Mesodermal cell (in vitro differentiated cells): ENCODE results near the gene MTG1.
"Not testable (repeated sequence)": the region's sequence is repeated elsewhere in the genome, so short reads cannot be mapped to it uniquely, and the experiment has no call there.

Source experiments
- H3K27ac ChIP-seq: 2 replicates; pipeline ENCODE4 v1.7.0; 2013; ENCODE audit warnings: mild to moderate bottlenecking, low read depth, low read length, moderate library complexity; ENCODE audit not compliant: severe bottlenecking
- H3K36me3 ChIP-seq: 2 replicates; pipeline ENCODE4 v1.7.1; 2013; ENCODE audit warnings: mild to moderate bottlenecking, low read length, moderate library complexity; ENCODE audit not compliant: control insufficient read depth, insufficient read depth
- H3K4me1 ChIP-seq: one replicate; pipeline ENCODE4 v1.7.1; 2013; ENCODE audit warnings: mild to moderate bottlenecking, low read length; ENCODE audit not compliant: insufficient read depth, control insufficient read depth, poor library complexity, severe bottlenecking
- H3K4me3 ChIP-seq: 2 replicates; pipeline ENCODE4 v1.7.0; 2013; ENCODE audit warnings: low read length, control low read depth, mild to moderate bottlenecking; ENCODE audit not compliant: insufficient read depth, poor library complexity, severe bottlenecking; ENCODE audit errors: extremely low read depth
- H3K9me3 ChIP-seq: 2 replicates; pipeline ENCODE4 v1.7.1; 2013; ENCODE audit warnings: mild to moderate bottlenecking, low read length, moderate library complexity; ENCODE audit not compliant: control insufficient read depth
- WGBS, 2 experiments: methylation state at CpG; one replicate each; pipeline ENCODE4 v1.1.5; 2013; ENCODE audit warnings: missing lambda C conversion rate in 2 of 2; ENCODE audit not compliant: insufficient coverage in 2 of 2; 5-methylcytosine and 5-hydroxymethylcytosine counted together

MTG1 gene

DNA sequence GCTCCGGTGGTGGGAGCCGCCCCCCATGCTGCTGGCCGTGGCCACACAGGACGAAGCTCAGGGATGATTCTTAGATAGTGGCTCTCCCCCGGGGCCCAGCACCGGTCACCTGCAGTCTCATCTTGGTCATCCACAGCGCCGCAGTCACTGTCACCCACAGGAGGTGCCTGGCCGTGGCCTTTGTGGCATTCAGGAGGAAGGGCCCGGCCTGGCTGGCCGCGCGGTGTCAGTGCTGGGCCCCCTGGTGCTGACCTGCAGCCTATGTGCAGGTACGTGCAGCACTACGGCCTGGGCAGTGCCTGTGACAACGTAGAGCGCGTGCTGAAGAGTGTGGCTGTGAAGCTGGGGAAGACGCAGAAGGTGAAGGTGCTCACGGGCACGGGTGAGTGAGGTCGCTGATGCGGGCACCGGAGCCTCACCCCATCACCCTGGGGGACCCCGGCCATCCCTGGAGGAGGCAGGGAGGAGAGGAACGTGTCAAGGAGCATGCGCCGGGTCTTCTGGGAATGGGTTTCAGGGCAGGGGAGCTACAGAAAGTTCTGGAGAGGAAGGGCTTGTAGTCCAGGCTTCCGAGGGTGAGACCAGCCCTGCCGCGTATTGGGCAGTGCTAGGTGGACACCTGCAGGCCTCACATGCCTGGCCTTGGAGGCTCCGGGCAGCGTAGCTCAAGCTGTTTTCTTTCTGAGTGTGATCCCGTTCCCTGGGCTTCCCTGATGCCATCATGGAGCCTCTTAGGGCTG is 25.4 kb downstream of the MTG1 start:
- 93 to 96% methylated on average over 32 to 33 of the region's 34 CpGs for WGBS, 2 experiments

DNA sequence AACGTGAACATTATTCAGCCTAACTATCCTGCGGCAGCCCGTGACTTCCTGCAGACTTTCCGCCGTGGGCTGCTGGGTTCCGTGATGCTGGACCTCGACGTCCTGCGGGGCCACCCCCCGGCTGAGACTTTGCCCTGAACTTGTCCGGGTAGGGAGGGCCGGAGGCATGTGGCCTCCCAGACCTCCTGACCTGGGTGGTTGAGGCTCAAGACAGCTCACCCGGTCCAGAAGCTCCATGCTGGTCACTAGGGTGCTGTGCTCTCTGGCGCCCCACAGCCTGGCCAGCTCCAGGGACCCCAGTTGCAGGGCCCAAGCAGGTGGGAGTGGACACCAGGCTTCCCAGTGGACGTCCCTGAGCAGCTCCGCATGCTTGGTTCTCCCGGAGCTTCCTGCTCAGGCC is 26.1 kb downstream of the MTG1 start:
- Histone ChIP-seq H3K4me3 (no peak overlapping the region), H3K9me3 (peaks cover 3% of the 10 kb centered on the region)
- WGBS, 2 experiments = 97 to 98% methylated on average over 14 to 16 of the region's 17 CpGs

More for the DNA sequence above, 25.4 kb downstream of the MTG1 start:
- Histone ChIP-seq H3K4me3 (no peak overlapping the region), H3K27ac (no peak overlapping the region), H3K36me3 (peaks cover 35% of the 10 kb centered on the region), H3K4me1 (no peaks in the 10 kb centered on the region), H3K9me3 (peaks cover 3% of the 10 kb centered on the region)

DNA sequence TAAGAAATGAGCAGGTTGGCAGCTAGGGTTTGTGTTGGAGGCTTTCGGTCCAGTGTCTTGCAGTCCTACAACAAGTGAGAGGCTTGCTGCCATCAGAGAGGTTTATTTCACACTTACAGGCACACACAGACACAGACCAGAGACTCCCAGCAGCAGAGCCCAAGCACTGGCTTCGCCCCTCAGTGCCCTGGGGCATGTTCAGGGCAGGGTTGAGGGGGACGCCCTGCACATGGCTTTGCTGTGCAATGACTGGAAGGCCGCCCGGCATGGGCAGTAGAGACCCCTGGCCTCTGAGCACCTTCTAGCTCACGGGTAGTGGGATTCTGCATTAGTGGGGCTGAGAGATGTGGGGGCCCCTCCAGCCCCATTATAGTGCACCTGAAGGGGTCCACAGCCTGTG is 26.6 kb downstream of the MTG1 start:
- no peaks in the 10 kb centered on the region for H3K9me3 ChIP-seq
- no peak overlapping the region for H3K27ac ChIP-seq
- H3K36me3 ChIP-seq = peaks cover 28% of the 10 kb centered on the region
- WGBS, 2 experiments = 50 to 89% methylated on average over 2 to 3 of the region's 6 CpGs
- no peaks in the 10 kb centered on the region for H3K4me1 ChIP-seq
- no peak overlapping the region for H3K4me3 ChIP-seq

More for the DNA sequence above, 26.1 kb downstream of the MTG1 start:
- H3K27ac ChIP-seq = no peak overlapping the region
- no peaks in the 10 kb centered on the region for H3K4me1 ChIP-seq
- peaks cover 33% of the 10 kb centered on the region for H3K36me3 ChIP-seq

DNA sequence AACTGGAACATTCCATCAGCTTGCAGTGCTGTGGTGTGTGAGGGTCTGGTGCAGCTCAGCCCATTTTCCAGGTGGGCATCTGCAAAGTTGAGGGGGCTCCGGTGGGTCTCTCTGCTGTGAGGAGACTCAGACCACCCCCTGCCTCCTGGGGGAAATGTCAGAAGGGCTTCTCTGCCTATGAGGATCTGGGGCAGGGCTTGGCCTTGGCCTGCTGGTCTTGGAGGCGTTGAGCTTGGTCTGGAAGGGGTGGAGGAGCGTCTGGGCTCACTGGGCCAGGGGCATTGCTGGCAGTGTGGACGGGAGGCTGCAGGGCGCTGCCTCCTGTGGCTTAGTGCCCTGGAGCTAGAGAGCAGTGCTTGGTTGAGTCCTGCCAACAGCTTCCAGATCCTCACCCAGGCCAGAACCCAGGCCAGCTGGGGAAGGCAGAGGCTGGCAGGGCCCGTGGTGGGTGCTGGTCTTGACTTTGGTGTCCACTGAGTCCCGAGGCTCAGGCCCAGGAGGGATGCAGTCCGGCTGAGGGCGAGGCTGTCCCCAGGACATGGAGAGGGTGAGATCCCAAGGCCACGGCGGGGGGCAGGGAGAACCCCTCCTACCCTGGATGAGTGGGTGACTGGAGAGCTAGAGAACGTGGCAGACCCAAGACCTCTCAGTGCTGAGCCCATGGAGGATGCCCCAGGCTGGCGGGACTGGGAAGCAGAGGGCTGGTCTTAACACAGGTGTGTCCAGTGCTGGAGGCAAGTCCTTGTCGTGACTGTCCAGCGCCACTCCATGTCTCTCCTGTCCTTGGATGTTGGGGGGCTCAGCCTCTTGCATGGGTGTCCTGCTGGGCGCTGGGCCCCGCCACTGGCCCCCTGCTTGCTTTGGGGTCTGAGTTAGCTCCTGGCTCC is 27.6 kb downstream of the MTG1 start:
- Histone ChIP-seq H3K4me1 (no peaks in the 10 kb centered on the region), H3K4me3 (no peak overlapping the region), H3K27ac (no peak overlapping the region), H3K36me3 (peaks cover 23% of the 10 kb centered on the region), H3K9me3 (no peaks in the 10 kb centered on the region)
- 95 to 98% methylated on average over 13 to 15 of the region's 17 CpGs for WGBS, 2 experiments

DNA sequence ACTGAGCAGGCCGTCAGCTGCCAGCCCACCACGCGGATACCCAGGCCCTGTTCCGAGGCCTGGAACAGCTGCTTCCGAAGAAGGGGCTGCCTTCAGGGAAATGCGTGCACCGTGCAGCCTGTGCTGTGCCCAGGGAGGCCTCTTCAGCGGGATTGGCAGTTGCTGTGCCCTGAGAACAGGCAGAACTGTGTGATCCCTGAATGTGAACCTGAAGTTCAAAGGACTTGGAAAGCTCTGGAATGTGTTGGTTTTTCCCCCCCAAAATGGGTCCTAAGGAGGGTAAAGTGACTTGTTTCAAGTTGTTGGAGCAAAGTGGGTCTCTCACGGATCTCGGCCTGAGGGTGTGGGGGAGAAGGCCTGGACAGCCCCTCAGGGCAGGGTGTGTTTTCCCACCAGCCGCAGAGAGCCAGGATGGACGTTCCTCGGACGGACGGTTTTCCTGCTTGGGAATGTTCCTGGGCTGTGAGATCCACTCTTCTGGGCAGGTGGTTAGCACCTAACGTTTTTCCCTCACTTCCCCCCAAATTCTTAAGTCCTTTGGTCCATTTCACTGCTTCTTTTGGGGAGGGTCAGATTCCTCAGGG is 28.4 kb downstream of the MTG1 start:
- Histone ChIP-seq H3K36me3 (peaks cover 23% of the 10 kb centered on the region), H3K4me3 (no peak overlapping the region), H3K27ac (no peak overlapping the region), H3K4me1 (no peaks in the 10 kb centered on the region), H3K9me3 (no peaks in the 10 kb centered on the region)
- 85 to 92% methylated on average over 15 to 16 of the region's 16 CpGs for WGBS, 2 experiments

DNA sequence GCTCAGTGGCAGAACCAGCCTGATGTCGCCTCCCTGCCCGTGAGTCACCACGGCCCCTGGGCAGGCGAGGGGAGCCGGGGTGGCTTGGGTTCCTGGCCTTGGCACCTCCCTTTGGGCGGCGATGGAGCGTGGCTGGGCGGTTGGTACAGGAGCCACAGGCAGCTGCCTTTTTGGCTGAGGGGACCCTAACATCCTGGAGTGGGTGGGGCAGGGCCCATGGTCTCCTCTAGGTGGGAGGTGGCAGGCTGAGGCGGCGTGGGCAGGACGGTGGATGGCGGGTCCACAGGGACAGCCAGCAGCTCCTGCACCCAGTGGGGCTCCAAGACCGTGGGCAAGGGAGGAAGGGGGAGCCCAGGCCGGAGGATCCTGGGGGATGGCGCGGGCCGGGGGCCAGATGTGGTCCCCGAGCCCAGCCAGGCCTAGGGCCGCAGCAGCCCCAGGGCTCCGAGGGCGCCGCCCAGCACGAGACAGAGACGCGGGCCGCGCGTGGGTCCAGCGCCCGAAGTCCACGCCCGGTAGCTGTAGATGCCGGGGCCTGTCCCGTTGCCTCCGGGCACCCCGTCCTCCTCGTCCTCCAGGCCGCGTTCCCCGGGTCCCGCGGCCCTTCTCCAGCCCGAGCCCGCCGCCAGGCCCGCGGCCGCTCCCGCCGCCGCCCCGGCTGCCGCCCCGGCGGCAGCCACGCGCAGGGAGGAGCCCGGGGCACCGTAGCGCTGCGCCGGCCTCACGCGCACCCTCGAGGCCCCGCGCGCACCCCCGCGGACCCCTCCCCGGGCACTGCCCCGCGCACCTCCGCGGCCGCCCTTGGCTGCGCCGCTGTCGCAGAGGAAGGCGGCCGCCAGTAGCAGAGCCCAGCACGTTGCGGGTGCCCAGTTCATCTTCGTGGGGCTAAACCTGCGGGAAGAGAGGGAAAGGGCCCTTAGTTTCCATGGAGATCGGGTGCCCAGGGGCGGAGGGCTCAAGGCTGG is 29.1 kb downstream of the MTG1 start:
- WGBS, 2 experiments = 30 to 33% methylated on average over 55 to 56 of the region's 88 CpGs
- Histone ChIP-seq H3K27ac (no peak overlapping the region), H3K4me1 (no peaks in the 10 kb centered on the region), H3K9me3 (no peaks in the 10 kb centered on the region), H3K36me3 (peaks cover 22% of the 10 kb centered on the region), H3K4me3 (no peak overlapping the region)

DNA sequence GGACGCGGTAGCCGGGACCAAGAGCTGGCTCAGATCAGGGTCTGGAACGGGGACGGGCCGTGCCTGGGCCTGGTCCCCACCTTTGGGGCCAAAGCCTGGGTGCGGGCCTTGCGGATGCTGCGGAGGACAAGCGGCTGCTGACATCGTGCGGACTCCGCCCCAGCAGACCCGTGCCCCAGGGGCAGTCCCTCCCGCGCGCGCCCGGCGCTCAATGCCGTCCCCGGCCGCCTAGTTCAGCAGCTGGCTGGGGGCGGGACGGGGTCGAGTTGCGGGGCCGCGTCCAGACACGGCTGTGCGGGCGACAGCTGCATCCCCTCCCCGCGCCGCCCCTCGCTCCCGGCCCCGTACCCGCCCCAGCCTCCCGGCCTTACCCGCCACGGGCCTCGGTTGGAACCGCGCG is 30.1 kb downstream of the MTG1 start:
- no CpG with 5 or more reads among the region's 46 CpGs for WGBS, 2 experiments
- H3K4me1 ChIP-seq, H3K4me3 ChIP-seq, H3K27ac ChIP-seq, H3K9me3 ChIP-seq: not testable (repeated sequence)
- H3K36me3 ChIP-seq = peaks cover 17% of the 10 kb centered on the region

DNA sequence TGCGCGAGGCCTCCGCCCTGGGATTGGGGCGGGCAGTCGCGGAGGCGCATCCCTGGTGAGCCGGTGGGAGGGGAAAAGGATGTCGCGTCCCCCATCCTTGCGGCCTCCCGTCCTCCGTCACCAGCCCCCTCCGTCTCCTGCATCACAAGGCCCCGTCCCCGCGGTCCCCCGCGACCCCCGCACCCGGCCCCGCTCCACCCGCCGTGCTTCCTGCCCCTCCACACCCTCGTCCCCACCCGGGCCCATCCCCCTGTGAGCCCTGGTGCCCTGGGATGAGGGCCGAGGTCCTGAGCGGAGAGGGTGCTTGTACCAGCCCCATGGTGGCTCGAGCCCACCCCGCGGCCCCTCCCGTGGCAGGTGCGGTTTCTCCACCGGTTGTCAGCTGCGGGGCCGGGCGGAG is 30.6 kb downstream of the MTG1 start, which contains the start of gene SPRN:
SPRN (minus strand) TSS at position 25 of the 400 bp plus-strand sequence. CDS start 944 bp downstream, outside the sequence.
- H3K4me1 ChIP-seq, H3K9me3 ChIP-seq, H3K4me3 ChIP-seq, H3K27ac ChIP-seq: not testable (repeated sequence)
- H3K36me3 ChIP-seq = peaks cover 12% of the 10 kb centered on the region
- no CpG with 5 or more reads among the region's 37 CpGs for WGBS, 2 experiments

DNA sequence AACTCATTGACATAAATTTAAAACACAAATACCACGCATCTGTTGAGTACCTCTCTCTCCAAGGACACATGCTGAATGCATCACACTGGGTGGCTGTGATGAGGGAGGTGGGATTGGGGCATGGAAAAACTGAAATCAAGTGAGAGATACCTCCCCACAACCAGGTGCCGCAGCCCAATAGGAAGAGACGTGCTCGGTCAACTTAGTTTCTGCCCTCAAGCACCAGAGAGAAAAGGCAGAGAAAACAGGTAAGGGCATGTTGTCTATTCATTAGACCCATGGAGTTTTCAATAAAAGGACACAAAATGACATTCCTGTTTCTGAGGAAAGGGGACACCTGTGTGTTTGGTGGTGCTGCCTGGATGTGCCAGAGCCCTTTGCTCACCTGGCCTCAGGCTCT is 35.6 kb downstream of the MTG1 start:
- not testable (repeated sequence) for H3K36me3 ChIP-seq, H3K4me1 ChIP-seq, H3K27ac ChIP-seq, H3K4me3 ChIP-seq, H3K9me3 ChIP-seq
- no CpG with 5 or more reads among the region's 4 CpGs for WGBS, 2 experiments
